B cell (primary cell): ENCODE measurements around the gene HASPIN. TPM values are rescaled to one million over a fixed set of nuclear protein-coding genes. Genes with fewer than 3 reads are reported as not detected.

Experiments
- ATAC-seq: fragments of 200-7000 bp; cut with Tn5 transposase; one replicate; pipeline ENCODE4 v1.10.0; 2021; ENCODE audit warnings: low read depth, mild to moderate bottlenecking, moderate number of reproducible peaks, moderate library complexity
- CTCF ChIA-PET: fragments of 350-600 bp; sonication (Branson Sonifier 250); formaldehyde crosslinking; loops from one replicate; lab custom pipeline; 2021; ENCODE audit warnings: antibody characterized with exemption, inconsistent platforms; lab: Charles Lee
- POLR2A ChIA-PET: fragments of 350-600 bp; sonication (Branson Sonifier 250); formaldehyde crosslinking; loops from one replicate; lab custom pipeline; 2021; ENCODE audit warnings: antibody characterized with exemption; lab: Charles Lee
- DNase-seq: peaks from one replicate; pipeline ENCODE4 v3.0.0; 2013
- H2AFZ ChIP-seq: 2 replicates; pipeline ENCODE4 v1.6.1; 2012; ENCODE audit warnings: mild to moderate bottlenecking, low read depth, low read length; ENCODE audit not compliant: insufficient read depth, poor library complexity, severe bottlenecking
- H3K27ac ChIP-seq, 2 donors: 1 replicate in 1 of 2; 2 replicates in 1 of 2; pipeline ENCODE4 v1.5.1; 2012 to 2013; ENCODE audit warnings: low read length in 2 of 2, mild to moderate bottlenecking in 2 of 2, moderate library complexity in 1 of 2
- H3K27me3 ChIP-seq, 4 experiments: fragments of 200-600 bp in 1 of 4; sonication (generic) in 1 of 4; replicated peaks in 1 of 4; 1 replicate in 2 of 4; 2 replicates in 2 of 4; pipeline versions ENCODE4 v1.6.1 to v1.7.0; 2013 to 2016; ENCODE audit warnings: low read length in 3 of 4, mild to moderate bottlenecking in 2 of 4, mixed read lengths in 1 of 4, moderate library complexity in 1 of 4; ENCODE audit not compliant: insufficient read depth in 4 of 4, control insufficient read depth in 3 of 4; ENCODE audit errors: control extremely low read depth in 1 of 4
- H3K36me3 ChIP-seq, 2 experiments: replicated peaks in 1 of 2; 1 replicate in 1 of 2; 2 replicates in 1 of 2; pipeline versions ENCODE4 v1.6.1 to v1.7.1; 2013; ENCODE audit warnings: low read length in 1 of 2; ENCODE audit not compliant: insufficient read depth in 2 of 2, control insufficient read depth in 1 of 2; ENCODE audit errors: control extremely low read depth in 1 of 2, extremely low read depth in 1 of 2
- H3K4me1 ChIP-seq, 2 donors: fragments of 200-600 bp in 1 of 2; sonication (generic) in 1 of 2; 1 replicate in 1 of 2; 2 replicates in 1 of 2; pipeline versions ENCODE4 v1.5.1 to v1.6.1; 2013 to 2017; ENCODE audit warnings: low read length in 2 of 2; ENCODE audit not compliant: control insufficient read depth in 2 of 2, insufficient read depth in 2 of 2
- H3K4me2 ChIP-seq: replicated peaks from 2 replicates; pipeline ENCODE3; 2012; ENCODE audit warnings: mild to moderate bottlenecking, low read depth, low read length; ENCODE audit not compliant: poor library complexity, severe bottlenecking
- H3K4me3 ChIP-seq, 5 experiments: fragments of 200-600 bp in 1 of 5; sonication (generic) in 1 of 5; 1 replicate in 3 of 5; 2 replicates in 2 of 5; pipeline versions ENCODE4 v1.5.1 to v1.7.0; 2011 to 2016; ENCODE audit warnings: low read length in 4 of 5, mild to moderate bottlenecking in 4 of 5, low read depth in 2 of 5, control low read depth in 1 of 5, moderate library complexity in 1 of 5; ENCODE audit not compliant: insufficient read depth in 1 of 5; ENCODE audit errors: control extremely low read depth in 1 of 5, extremely low read depth in 1 of 5
- H3K79me2 ChIP-seq: fragments of 200-600 bp; sonication (generic); one replicate; pipeline ENCODE4 v1.6.0; 2016; ENCODE audit warnings: low read length; ENCODE audit not compliant: control insufficient read depth, insufficient read depth
- H3K9ac ChIP-seq: fragments of 200-600 bp; sonication (generic); 2 replicates; pipeline ENCODE4 v1.6.1; 2017; ENCODE audit warnings: mild to moderate bottlenecking, low read length, moderate library complexity
- H3K9me3 ChIP-seq, 3 donors: one replicate each; pipeline versions ENCODE4 v1.6.1 to v1.7.1; 2013; ENCODE audit warnings: low read length in 2 of 3; ENCODE audit not compliant: control insufficient read depth in 2 of 3, insufficient read depth in 1 of 3; ENCODE audit errors: control extremely low read depth in 1 of 3
- H4K20me1 ChIP-seq: 2 replicates; pipeline ENCODE4 v1.6.0; 2012; ENCODE audit warnings: mild to moderate bottlenecking, low read length; ENCODE audit not compliant: insufficient read depth, control insufficient read depth, poor library complexity, severe bottlenecking
- H3K27ac Mint-ChIP-seq: one replicate; pipeline ENCODE4 v1.8.0; 2021; ENCODE audit warnings: mixed read lengths
- H3K27me3 Mint-ChIP-seq: one replicate; pipeline ENCODE4 v1.8.0; 2021; ENCODE audit warnings: mixed read lengths
- H3K4me1 Mint-ChIP-seq: one replicate; pipeline ENCODE4 v1.8.0; 2021; ENCODE audit warnings: mixed read lengths
- H3K4me3 Mint-ChIP-seq: one replicate; pipeline ENCODE4 v1.8.0; 2021; ENCODE audit warnings: mixed read lengths
- H3K9me3 Mint-ChIP-seq: one replicate; pipeline ENCODE4 v1.8.0; 2022; ENCODE audit warnings: mixed read lengths; ENCODE audit not compliant: insufficient read depth
- CTCF ChIP-seq: fragments of 200-600 bp; IDR thresholded peaks from one replicate; pipeline ENCODE4 v1.8.0; 2022; ENCODE audit warnings: antibody characterized with exemption, mild to moderate bottlenecking
- EZH2 ChIP-seq: IDR thresholded peaks from 2 replicates; pipeline ENCODE4 v1.6.1; 2012; ENCODE audit warnings: borderline replicate concordance, low read depth, mild to moderate bottlenecking, moderate library complexity, low read length; ENCODE audit not compliant: insufficient read depth, poor library complexity, severe bottlenecking
- WGBS: methylation state at CpG from one replicate; pipeline ENCODE4 v1.1.5; 2013; ENCODE audit warnings: missing lambda C conversion rate; ENCODE audit not compliant: insufficient coverage; 5-methylcytosine and 5-hydroxymethylcytosine counted together
- intact Hi-C: fragments of 100-400 bp; cut with micrococcal nuclease; formaldehyde crosslinking; loops from one replicate; pipeline ENCODE4 v1.10.0; 2022
- polyA plus RNA-seq: library from polyadenylated mRNA; depleted of rRNA; stranded (reverse); fragments of >200 nt; gene quantifications from 2 replicates; pipeline ENCODE4 v1.2.3, GENCODE V29; 2012
- total RNA-seq, 2 donors: library from RNA; stranded (reverse); fragments of 120-200 nt in 1 of 2; gene quantifications; 1 replicate in 1 of 2; 2 replicates in 1 of 2; pipeline versions ENCODE4 v1.2.3 to v1.2.4, GENCODE V29; 2013 to 2022

The HASPIN gene
- total and polyA plus RNA-seq, 2 donors (not counting 1 experiment from before 2014, with no cell fraction given): 0.28 to 3.1 TPM

GRCh38 chr17:3708366-3708765, 15.3 kb upstream of the HASPIN start:
- POLR2A ChIA-PET: interaction anchor here (0.7 to 4.5 kb wide), 4 partner anchors 13 to 31 kb away, joined by 3 to 63 read pairs (median 5); partner anchors contain the start of gene P2RX5
- TF ChIP-seq EZH2: no peak
- TF ChIP-seq CTCF: no peak

DNA sequence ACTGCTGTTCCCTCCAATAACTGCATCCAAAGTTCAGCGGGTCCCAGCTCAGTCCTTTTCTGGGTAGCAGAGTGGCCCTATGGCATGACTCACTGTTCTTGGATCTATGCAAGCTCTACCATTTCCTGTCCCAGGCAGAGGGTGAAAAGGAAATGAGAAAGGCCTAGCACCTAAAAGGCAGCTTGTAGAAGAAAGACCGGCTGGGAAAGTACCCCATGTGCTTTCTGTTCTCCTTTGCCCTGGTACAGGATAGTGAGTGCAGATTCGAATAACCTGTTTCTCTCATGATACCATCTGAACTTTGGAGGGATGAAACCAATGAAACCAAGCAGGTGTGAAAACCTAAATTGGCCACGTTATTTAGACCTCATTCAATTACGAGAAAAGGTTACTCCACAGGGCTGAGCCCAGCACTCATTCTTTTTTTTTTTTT, 12.7 kb upstream of the HASPIN start:
- H3K4me1 Mint-ChIP-seq: peaks cover 57% of the 10 kb centered on the region
- ChIA-PET CTCF (interaction anchor here (0.6 to 3.4 kb wide), 20 partner anchors 9 to 293 kb away, joined by 3 to 36 read pairs (median 4); partner anchors contain the start of genes CTNS, HASPIN, P2RX5 and SHPK), POLR2A (interaction anchor here (0.6 to 4.5 kb wide), 13 partner anchors 9 to 432 kb away, joined by 3 to 63 read pairs (median 5); partner anchors contain the start of genes HASPIN and P2RX5)
- Histone ChIP-seq H3K36me3 (peaks cover 5 to 17% of the 10 kb centered on the region in 2 experiments), H3K4me1 (peaks cover 38 to 54% of the 10 kb centered on the region in 2 donors), H3K79me2 (peaks cover 9% of the 10 kb centered on the region), H3K4me2 (peak overlapping the region; percentile 70), H4K20me1 (no peaks in the 10 kb centered on the region), H2AFZ (no peak overlapping the region), H3K27ac (peak overlapping the region; percentile 60 to 82), H3K9ac (peak overlapping the region; percentile 28), H3K4me3 (peak overlapping the region in 4 of 5 experiments; percentile 11 to 54 (median 35)), H3K27me3 (no peaks in the 10 kb centered on the region), H3K9me3 (no peaks in the 10 kb centered on the region)
- H3K4me3 Mint-ChIP-seq: peak overlapping the region; percentile 85
- DNase-seq: peak; percentile 95
- H3K27ac Mint-ChIP-seq: peak overlapping the region; percentile 96
- intact Hi-C loops: loop anchor here (1.0 to 2.0 kb wide), 4 partner anchors 11 to 28 kb away; partner anchors contain the start of gene HASPIN
- ATAC-seq: peak; percentile 92
- TF ChIP-seq EZH2 (no peak), CTCF (no peak)
- H3K9me3 Mint-ChIP-seq: no peaks in the 10 kb centered on the region
- H3K27me3 Mint-ChIP-seq: no peaks in the 10 kb centered on the region
- 9% methylated on average over 2 of the region's 5 CpGs for WGBS

More at GRCh38 chr17:3708366-3708765, 15.3 kb upstream of the HASPIN start:
- H3K27ac ChIP-seq: no peak overlapping the region
- H4K20me1 ChIP-seq: no peaks in the 10 kb centered on the region
- Mint-ChIP-seq H3K4me1 (peaks cover 60% of the 10 kb centered on the region), H3K4me3 (no peak overlapping the region), H3K27me3 (no peaks in the 10 kb centered on the region), H3K27ac (peak overlapping the region; percentile 22), H3K9me3 (no peaks in the 10 kb centered on the region)
- no peak for DNase-seq
- no peaks in the 10 kb centered on the region for H3K27me3 ChIP-seq
- H3K4me3 ChIP-seq: no peak overlapping the region
- H3K4me2 ChIP-seq: peak overlapping the region; percentile 45
- no peaks in the 10 kb centered on the region for H3K36me3 ChIP-seq
- no peak overlapping the region for H3K9ac ChIP-seq
- no peak overlapping the region for H2AFZ ChIP-seq
- 81% methylated on average over 3 of the region's 3 CpGs for WGBS
- H3K4me1 ChIP-seq: peaks cover 38 to 61% of the 10 kb centered on the region in 2 donors
- CTCF ChIA-PET: interaction anchor here (0.6 to 2.3 kb wide), 6 partner anchors 8 to 30 kb away, joined by 3 to 10 read pairs (median 4); partner anchors contain the start of genes HASPIN and P2RX5
- no peaks in the 10 kb centered on the region for H3K9me3 ChIP-seq
- no peaks in the 10 kb centered on the region for H3K79me2 ChIP-seq
- intact Hi-C loops: no loop called here
- no peak for ATAC-seq
